HG03565 (cell line): Measurements from ENCODE around the gene PLIN1.

Experiments
- ATAC-seq: cut with Tn5 transposase; IDR thresholded peaks from one replicate; pipeline ENCODE4 v1.9.1; 2021; ENCODE audit warnings: mild to moderate bottlenecking, moderate library complexity; ENCODE audit not compliant: unreplicated experiment

The PLIN1 gene

GRCh38 chr15:89628806-89629715 is 50.1 kb downstream of the PLIN1 start:
- no peak for ATAC-seq

GRCh38 chr15:89628301-89628700 is 50.9 kb downstream of the PLIN1 start:
- no peak for ATAC-seq

DNA sequence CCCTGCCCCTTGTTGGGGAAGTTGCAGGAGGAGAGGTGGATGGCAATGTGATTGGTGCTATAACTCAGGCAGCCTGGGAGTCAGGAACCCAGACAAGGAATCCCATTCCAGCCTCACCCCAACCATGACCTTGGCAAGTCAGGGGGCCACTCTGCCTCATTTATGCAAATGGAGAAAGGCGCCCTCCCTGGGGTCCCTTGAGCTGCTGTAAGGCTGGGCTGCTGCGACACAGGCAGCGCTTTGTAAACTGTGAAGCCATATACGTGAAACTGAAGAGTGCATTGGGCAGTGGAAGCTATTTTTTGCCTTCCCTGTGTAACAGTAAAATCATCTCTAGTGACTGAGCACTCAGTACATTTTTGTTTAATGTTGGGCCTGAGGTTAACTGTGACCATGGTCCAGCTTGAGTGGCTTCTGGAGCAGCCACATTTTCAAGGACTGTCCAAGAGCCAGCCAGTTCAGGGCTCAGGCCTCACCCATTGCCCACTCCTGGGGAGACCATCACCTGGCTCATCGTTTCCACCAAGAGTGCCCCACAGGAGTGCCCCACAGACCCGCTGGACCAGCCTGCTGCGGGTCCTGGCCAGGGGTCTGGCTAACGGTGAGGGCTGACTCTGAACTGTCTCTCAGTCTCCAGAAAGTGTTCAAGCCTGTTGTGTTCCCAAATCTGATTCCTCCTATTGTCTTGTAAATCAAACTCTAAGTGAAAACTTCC is 51.8 kb downstream of the PLIN1 start:
- ATAC-seq: no peak

- ATAC-seq: no peak
Measured at GRCh38 chr15:89625716-89626115, 53.5 kb downstream of the PLIN1 start.

DNA sequence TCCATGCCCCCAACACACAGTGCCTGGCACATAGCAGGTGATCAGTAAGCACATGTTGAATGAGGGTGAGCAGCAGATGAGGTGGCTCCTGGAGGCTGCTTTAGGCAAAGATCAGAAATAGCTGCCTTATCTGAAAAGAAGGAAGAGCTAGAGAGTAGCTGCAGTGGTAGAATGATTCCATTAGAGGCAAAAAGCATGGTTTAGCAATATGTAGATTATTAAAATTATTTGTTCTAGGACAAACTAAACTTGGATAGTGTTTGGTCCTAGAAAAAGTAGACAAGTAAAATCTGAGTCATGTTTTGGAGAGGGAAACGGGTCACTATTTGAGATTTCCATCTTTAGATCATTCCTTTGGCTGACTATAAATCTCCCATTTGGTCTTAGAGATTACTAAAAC is 56.0 kb downstream of the PLIN1 start:
- no peak for ATAC-seq

DNA sequence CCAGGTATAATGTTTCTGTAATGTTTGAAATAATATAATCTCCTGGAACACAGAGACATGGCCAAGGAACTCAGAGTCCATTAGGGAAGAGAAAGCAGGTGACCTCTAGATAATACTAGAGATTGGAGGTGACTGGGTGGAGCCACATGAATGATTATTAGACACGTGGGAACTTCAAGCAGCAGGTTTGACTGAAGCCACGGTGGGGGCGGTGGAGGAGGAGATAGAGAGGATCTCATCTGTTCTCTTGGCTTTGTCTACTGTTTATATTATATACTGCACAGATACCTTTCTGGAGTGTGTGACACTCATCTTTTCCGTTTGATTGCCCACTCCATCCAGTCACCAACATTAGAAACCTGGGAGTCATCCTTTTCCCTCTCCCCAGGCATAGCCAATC is 57.6 kb downstream of the PLIN1 start:
- ATAC-seq: no peak

- no peak for ATAC-seq
Measured at GRCh38 chr15:89616228-89616627, 62.9 kb downstream of the PLIN1 start.

DNA sequence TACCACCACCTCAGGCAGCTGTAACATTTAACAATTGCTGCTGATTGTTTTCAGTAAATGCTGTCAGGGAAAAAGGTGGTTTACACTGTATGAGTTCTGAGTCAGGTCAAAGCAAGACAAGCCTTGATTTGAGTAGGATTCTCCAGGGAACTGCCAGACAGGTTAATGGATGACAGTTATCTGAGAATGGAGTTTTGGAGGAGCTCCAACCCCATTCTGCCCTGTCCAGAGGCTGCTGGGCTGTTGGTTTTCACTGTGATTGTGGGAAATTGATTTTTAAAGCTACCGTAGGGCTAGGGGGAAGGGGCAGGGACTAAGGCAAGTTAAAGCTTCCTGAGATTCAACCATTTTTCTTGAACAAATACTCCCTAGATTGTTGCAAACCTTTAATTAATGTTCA is 64.0 kb downstream of the PLIN1 start:
- no peak for ATAC-seq
